ENCODE data around the gene ACSL1. TPM values are rescaled to one million over a fixed set of nuclear protein-coding genes. Genes with fewer than 3 reads are reported as not detected.

Gene ACSL1, protein sequence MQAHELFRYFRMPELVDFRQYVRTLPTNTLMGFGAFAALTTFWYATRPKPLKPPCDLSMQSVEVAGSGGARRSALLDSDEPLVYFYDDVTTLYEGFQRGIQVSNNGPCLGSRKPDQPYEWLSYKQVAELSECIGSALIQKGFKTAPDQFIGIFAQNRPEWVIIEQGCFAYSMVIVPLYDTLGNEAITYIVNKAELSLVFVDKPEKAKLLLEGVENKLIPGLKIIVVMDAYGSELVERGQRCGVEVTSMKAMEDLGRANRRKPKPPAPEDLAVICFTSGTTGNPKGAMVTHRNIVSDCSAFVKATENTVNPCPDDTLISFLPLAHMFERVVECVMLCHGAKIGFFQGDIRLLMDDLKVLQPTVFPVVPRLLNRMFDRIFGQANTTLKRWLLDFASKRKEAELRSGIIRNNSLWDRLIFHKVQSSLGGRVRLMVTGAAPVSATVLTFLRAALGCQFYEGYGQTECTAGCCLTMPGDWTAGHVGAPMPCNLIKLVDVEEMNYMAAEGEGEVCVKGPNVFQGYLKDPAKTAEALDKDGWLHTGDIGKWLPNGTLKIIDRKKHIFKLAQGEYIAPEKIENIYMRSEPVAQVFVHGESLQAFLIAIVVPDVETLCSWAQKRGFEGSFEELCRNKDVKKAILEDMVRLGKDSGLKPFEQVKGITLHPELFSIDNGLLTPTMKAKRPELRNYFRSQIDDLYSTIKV
- 100 to 1,000 TPM; 144 to 156 TPM for total RNA-seq

DNA sequence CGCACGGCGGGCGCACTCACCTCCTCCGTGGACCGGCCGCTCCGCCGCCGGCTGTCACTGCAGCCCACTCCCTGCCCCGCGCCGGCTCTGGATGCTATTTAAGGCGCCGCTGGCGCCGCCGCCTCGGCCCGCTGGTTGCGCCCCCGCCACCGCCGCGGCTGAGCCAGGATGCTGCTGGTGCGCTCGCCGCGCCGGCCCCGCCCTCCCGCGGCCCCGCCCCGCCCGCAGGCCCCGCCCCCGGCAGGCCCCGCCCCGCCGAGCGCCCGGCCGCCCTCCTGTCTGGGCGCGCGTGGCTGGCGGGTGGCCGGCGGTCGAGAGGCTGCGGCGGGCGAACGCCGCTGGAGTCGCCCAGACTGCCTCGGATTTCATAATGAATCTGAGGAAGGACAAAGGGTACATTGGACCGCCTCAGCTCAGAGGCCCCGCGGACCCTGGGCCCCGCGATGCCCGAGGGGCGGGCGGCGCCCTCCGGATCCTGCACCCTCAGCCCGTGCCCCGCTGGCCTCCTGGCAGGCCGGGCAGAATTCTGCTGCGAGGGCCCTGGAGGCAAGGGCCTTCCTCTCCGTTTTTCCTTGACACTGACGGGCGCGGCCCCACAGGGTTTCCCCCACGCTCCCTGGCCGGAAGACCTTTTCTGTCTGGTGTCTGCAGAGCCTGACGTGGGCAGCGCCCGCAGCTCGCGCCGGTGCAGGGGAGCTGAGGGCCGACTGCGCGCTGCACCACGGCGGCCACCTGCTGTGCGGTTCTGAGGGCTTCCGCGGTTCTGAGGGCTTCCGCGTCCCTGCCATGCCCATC is at the start of gene ACSL1:
Gene ACSL1 (minus strand): TSS at position 73 of the 795 bp plus-strand sequence. CDS start 22,454 bp downstream, outside the sequence.
- no peaks in the 10 kb centered on the region for H3K36me3 ChIP-seq
- no peaks in the 10 kb centered on the region for H3K9me3 ChIP-seq
- H3K4me3 ChIP-seq, result peak within 1 kb of the TSS; percentile 72 to 74
- H3K27me3 ChIP-seq, result no peaks in the 10 kb centered on the region
- H3K27ac ChIP-seq, result peak within 1 kb of the TSS; percentile 90
- TF ChIP-seq CTCF (IDR thresholded peaks at IDR 0.05), result no peak
- DNase-seq (ENCODE audit: low spot score), result no peak
- peaks cover 0 to 38% of the 10 kb centered on the region in 2 donors for H3K4me1 ChIP-seq

- no peak for DNase-seq (ENCODE audit: low spot score)
- no peaks in the 10 kb centered on the region for H3K36me3 ChIP-seq
- H3K9me3 ChIP-seq, result no peaks in the 10 kb centered on the region
- H3K4me3 ChIP-seq, result no peak overlapping the region
- no peaks in the 10 kb centered on the region for H3K4me1 ChIP-seq
- no peak overlapping the region for H3K27ac ChIP-seq
- TF ChIP-seq CTCF (IDR thresholded peaks at IDR 0.05), result no peak
- H3K27me3 ChIP-seq, result no peaks in the 10 kb centered on the region
Observed at GRCh38 chr4:184873054-184873453, 47.3 kb upstream of the ACSL1 start.

DNA sequence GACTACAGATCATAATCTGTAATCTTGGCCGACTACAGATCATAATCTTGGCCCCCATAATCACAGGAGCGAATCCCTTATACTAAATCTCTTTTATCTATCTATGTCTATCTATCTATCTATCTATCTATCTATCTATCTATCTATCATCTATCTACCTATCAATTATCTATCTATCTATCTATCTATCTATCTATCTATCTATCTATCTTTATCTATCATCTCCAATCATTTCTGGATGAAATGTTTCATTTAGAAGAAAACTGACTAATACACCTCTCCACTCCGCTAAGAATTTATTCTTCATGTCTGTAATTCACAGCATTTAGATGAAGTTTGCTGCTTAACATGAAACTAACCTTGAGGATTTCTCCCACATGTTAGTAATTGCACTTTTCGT is 45.0 kb upstream of the ACSL1 start:
- no peaks in the 10 kb centered on the region for H3K4me1 ChIP-seq
- no peaks in the 10 kb centered on the region for H3K36me3 ChIP-seq
- H3K9me3 ChIP-seq, result no peaks in the 10 kb centered on the region
- TF ChIP-seq CTCF (IDR thresholded peaks at IDR 0.05), result no peak
- no peak overlapping the region for H3K27ac ChIP-seq
- no peak for DNase-seq (ENCODE audit: low spot score)
- no peak overlapping the region for H3K4me3 ChIP-seq
- H3K27me3 ChIP-seq, result no peaks in the 10 kb centered on the region

DNA sequence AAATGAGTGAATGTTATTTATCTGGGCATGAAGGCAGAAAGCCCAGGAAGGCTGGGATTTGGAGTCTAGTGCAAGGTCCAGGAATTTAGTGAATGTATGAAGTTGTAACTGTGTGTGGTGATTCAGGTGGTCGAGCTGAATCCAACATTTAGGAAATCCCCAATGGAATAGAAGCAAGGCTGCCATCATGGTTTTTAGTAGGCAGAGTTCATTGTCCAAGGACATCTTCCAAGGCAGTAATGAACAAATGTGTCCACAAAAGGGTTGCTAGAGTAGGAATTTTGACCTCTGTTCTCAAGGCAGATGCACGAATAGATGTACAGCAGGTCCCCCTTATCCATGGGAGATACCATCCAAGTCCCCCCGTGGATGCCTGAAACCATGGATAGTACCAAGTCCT is 42.9 kb upstream of the ACSL1 start:
- no peak for TF ChIP-seq CTCF (IDR thresholded peaks at IDR 0.05)
- Histone ChIP-seq H3K36me3 (no peaks in the 10 kb centered on the region), H3K4me3 (no peak overlapping the region), H3K9me3 (no peaks in the 10 kb centered on the region), H3K27me3 (no peaks in the 10 kb centered on the region), H3K27ac (no peak overlapping the region), H3K4me1 (no peaks in the 10 kb centered on the region)
- DNase-seq (ENCODE audit: low spot score), result no peak

- no peaks in the 10 kb centered on the region for H3K4me1 ChIP-seq
- no peak overlapping the region for H3K4me3 ChIP-seq
- no peak for TF ChIP-seq CTCF (IDR thresholded peaks at IDR 0.05)
- H3K27me3 ChIP-seq, result no peaks in the 10 kb centered on the region
- no peak for DNase-seq (ENCODE audit: low spot score)
- no peak overlapping the region for H3K27ac ChIP-seq
- no peaks in the 10 kb centered on the region for H3K9me3 ChIP-seq
- no peaks in the 10 kb centered on the region for H3K36me3 ChIP-seq
Observed at GRCh38 chr4:184863916-184864315, 38.1 kb upstream of the ACSL1 start.

Data from right atrium auricular region (tissue), 2 donors.